GM21529 (cell line): ENCODE results near the gene DCAF11.

ENCODE experiments used
- ATAC-seq: cut with Tn5 transposase; IDR thresholded peaks from one replicate; pipeline ENCODE4 v1.9.1; 2021; ENCODE audit not compliant: unreplicated experiment

The DCAF11 gene

GRCh38 chr14:24137529-24138395, 23.2 kb downstream of the DCAF11 start:
- no peak for ATAC-seq

- no peak for ATAC-seq
Observed at GRCh38 chr14:24138396-24139271, 24.1 kb downstream of the DCAF11 start.

GRCh38 chr14:24139272-24139934, 24.8 kb downstream of the DCAF11 start:
- no peak for ATAC-seq

GRCh38 chr14:24141097-24141880, 26.7 kb downstream of the DCAF11 start, which contains the start of gene EMC9:
Gene EMC9 (minus strand): TSS chr14:24141591. CDS start chr14:24141304, 287 bp downstream.
- ATAC-seq, result peak; percentile 83

- no peak for ATAC-seq
Observed at GRCh38 chr14:24143511-24143910, 28.9 kb downstream of the DCAF11 start.

- no peak for ATAC-seq
Observed at GRCh38 chr14:24144451-24144850, 29.9 kb downstream of the DCAF11 start.

- no peak for ATAC-seq
Observed at GRCh38 chr14:24145219-24145618, 30.6 kb downstream of the DCAF11 start.

- ATAC-seq, result no peak
Observed at GRCh38 chr14:24145690-24146452, 31.3 kb downstream of the DCAF11 start.

- ATAC-seq, result peak; percentile 65
Observed at GRCh38 chr14:24146453-24146977, 31.9 kb downstream of the DCAF11 start, which contains the start of gene PSME2. Gene PSME2 (minus strand): TSS chr14:24146610. CDS start chr14:24146581, 29 bp downstream.

- peak; percentile 82 for ATAC-seq
Observed at GRCh38 chr14:24146978-24147760, 32.6 kb downstream of the DCAF11 start, which contains the start of gene RNF31. Gene RNF31 (plus strand): TSS chr14:24147498. CDS start chr14:24147699, 201 bp downstream.

- ATAC-seq, result no peak
Observed at GRCh38 chr14:24147761-24148428, 33.3 kb downstream of the DCAF11 start.

GRCh38 chr14:24149302-24149969, 34.9 kb downstream of the DCAF11 start:
- no peak for ATAC-seq

- ATAC-seq, result no peak
Observed at GRCh38 chr14:24150061-24150460, 35.5 kb downstream of the DCAF11 start.

GRCh38 chr14:24150567-24150966, 36.0 kb downstream of the DCAF11 start:
- no peak for ATAC-seq

GRCh38 chr14:24150993-24151392, 36.4 kb downstream of the DCAF11 start:
- no peak for ATAC-seq

GRCh38 chr14:24151404-24152080, 37.0 kb downstream of the DCAF11 start:
- no peak for ATAC-seq

GRCh38 chr14:24155100-24155499, 40.5 kb downstream of the DCAF11 start:
- no peak for ATAC-seq
